Measurements from ENCODE around the gene LETM1. TPM values are rescaled to one million over a fixed set of nuclear protein-coding genes. Genes with fewer than 3 reads are reported as not detected.

Gene LETM1
- total and polyA plus RNA-seq, 2 of the 13 experiments (the other 11 are each of a cell fraction or from before 2014, with no cell fraction given): 9.7 to 41.6 TPM

DNA sequence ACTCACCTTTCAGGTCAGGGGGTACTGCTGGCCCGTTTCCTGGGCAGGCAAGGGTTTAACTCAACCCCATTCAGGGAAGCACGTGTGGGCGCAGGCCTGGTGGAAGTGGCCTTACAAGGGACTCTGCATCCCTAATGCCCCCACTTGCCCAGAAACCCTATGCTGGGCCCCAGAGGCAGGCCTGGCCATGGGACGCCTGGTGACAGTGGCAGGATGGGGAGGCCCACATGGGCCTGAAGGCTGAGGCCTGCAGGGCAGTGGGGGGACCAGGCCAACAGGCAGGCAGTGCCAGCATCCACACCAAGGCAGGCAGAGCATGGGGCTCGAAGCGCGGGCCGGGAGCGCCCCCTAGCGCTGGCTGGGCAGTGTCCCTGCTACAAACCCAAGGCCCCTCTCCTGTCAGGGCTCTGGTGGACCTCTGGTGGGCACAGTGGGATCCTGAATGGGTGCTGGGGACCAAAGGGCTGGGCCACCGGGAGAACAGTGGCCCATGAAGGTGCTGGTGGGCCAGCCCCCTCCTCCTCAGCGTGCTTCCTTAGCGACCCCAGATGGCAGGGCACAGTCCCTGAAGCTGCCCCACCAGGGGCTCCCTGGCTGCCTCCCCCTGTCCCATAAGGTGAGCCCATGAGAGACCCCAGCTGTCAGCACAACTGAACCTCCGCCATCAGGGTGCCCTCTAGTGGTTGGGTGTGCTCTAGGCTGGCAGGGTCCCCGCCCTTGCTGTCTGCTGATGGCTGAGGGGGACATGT is 46.0 kb downstream of the LETM1 start (continued):
- peak; percentile 66; the same call in 1 of the 2 replicates for TF ChIP-seq ZNF776 (CRISPR knock-in tag; IDR thresholded peaks at IDR 0.05)
- TF ChIP-seq ARNT (IDR thresholded peaks at IDR 0.05): no peak
- TF ChIP-seq, protein P1, sequence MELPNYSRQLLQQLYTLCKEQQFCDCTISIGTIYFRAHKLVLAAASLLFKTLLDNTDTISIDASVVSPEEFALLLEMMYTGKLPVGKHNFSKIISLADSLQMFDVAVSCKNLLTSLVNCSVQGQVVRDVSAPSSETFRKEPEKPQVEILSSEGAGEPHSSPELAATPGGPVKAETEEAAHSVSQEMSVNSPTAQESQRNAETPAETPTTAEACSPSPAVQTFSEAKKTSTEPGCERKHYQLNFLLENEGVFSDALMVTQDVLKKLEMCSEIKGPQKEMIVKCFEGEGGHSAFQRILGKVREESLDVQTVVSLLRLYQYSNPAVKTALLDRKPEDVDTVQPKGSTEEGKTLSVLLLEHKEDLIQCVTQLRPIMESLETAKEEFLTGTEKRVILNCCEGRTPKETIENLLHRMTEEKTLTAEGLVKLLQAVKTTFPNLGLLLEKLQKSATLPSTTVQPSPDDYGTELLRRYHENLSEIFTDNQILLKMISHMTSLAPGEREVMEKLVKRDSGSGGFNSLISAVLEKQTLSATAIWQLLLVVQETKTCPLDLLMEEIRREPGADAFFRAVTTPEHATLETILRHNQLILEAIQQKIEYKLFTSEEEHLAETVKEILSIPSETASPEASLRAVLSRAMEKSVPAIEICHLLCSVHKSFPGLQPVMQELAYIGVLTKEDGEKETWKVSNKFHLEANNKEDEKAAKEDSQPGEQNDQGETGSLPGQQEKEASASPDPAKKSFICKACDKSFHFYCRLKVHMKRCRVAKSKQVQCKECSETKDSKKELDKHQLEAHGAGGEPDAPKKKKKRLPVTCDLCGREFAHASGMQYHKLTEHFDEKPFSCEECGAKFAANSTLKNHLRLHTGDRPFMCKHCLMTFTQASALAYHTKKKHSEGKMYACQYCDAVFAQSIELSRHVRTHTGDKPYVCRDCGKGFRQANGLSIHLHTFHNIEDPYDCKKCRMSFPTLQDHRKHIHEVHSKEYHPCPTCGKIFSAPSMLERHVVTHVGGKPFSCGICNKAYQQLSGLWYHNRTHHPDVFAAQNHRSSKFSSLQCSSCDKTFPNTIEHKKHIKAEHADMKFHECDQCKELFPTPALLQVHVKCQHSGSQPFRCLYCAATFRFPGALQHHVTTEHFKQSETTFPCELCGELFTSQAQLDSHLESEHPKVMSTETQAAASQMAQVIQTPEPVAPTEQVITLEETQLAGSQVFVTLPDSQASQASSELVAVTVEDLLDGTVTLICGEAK (IDR thresholded peaks at IDR 0.05): no peak
- TF ChIP-seq, protein P1 (CRISPR knock-in tag; IDR thresholded peaks at IDR 0.05): 0 out of 2 replicates have a peak, but pooled peaks have one; percentile 3
- TF ChIP-seq, protein P2, sequence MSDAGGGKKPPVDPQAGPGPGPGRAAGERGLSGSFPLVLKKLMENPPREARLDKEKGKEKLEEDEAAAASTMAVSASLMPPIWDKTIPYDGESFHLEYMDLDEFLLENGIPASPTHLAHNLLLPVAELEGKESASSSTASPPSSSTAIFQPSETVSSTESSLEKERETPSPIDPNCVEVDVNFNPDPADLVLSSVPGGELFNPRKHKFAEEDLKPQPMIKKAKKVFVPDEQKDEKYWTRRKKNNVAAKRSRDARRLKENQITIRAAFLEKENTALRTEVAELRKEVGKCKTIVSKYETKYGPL (CRISPR knock-in tag; IDR thresholded peaks at IDR 0.05): no peak
- TF ChIP-seq, protein P3, sequence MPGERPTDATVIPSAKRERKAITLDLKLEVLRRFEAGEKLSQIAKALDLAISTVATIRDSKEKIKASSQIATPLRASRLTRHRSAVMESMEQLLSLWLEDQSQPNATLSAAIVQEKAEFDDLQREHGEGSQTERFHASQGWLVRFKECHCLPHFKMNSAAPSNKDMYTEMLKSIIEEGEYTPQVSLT (CRISPR knock-in tag; IDR thresholded peaks at IDR 0.05; ENCODE audit: borderline replicate concordance, low read depth): no peak
- TF ChIP-seq ZNF670 (CRISPR knock-in tag; IDR thresholded peaks at IDR 0.05; ENCODE audit: borderline replicate concordance): no peak
- peak; percentile 86; the same call in 1 of the 2 replicates for TF ChIP-seq PAF1 (CRISPR knock-in tag; IDR thresholded peaks at IDR 0.05)
- TF ChIP-seq REXO4 (CRISPR knock-in tag; IDR thresholded peaks at IDR 0.05; ENCODE audit: borderline replicate concordance): no peak
- TF ChIP-seq KDM3A (CRISPR knock-in tag; IDR thresholded peaks at IDR 0.05; ENCODE audit: low read depth): peak; percentile 87; the same call in 1 of the 2 replicates
- TF ChIP-seq, protein P4, sequence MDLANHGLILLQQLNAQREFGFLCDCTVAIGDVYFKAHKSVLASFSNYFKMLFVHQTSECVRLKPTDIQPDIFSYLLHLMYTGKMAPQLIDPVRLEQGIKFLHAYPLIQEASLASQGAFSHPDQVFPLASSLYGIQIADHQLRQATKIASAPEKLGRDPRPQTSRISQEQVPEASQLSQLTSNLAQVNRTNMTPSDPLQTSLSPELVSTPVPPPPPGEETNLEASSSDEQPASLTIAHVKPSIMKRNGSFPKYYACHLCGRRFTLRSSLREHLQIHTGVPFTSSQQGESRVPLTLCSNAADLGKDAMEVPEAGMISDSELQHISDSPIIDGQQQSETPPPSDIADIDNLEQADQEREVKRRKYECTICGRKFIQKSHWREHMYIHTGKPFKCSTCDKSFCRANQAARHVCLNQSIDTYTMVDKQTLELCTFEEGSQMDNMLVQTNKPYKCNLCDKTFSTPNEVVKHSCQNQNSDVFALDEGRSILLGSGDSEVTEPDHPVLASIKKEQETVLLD (CRISPR knock-in tag; IDR thresholded peaks at IDR 0.05; ENCODE audit: low read depth): no peak; the same call in 1 of the 2 replicates
- peak; percentile 74 for TF ChIP-seq ZNF124 (CRISPR knock-in tag; IDR thresholded peaks at IDR 0.05)
- TF ChIP-seq CEBPB (IDR thresholded peaks at IDR 0.05; ENCODE audit: borderline replicate concordance, low read depth, low read length): no peak
- TF ChIP-seq, protein P5, sequence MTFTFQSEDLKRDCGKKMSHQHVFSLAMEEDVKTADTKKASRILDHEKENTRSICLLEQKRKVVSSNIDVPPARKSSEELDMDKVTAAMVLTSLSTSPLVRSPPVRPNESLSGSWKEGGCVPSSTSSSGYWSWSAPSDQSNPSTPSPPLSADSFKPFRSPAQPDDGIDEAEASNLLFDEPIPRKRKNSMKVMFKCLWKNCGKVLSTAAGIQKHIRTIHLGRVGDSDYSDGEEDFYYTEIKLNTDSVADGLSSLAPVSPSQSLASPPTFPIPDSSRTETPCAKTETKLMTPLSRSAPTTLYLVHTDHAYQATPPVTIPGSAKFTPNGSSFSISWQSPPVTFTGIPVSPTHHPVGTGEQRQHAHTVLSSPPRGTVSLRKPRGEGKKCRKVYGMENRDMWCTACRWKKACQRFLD (CRISPR knock-in tag; IDR thresholded peaks at IDR 0.05; ENCODE audit: borderline replicate concordance): 0 out of 2 replicates have a peak, but pooled peaks have one; percentile 57
- peak; percentile 87; the same call in 1 of the 2 replicates for TF ChIP-seq BORCS8-MEF2B (CRISPR knock-in tag; IDR thresholded peaks at IDR 0.05)
- TF ChIP-seq HMG20B (CRISPR knock-in tag; conservative IDR thresholded peaks at IDR 0.05): no peak
